Breast epithelium (tissue), 3 donors: ENCODE measurements around the gene TMED6.

Experiments
- CTCF ChIP-seq, 3 donors: fragments of 450-650 bp; IDR thresholded peaks; one replicate each; pipeline ENCODE4 v1.5.1; 2016 to 2017; ENCODE audit warnings: antibody characterized with exemption in 3 of 3, mild to moderate bottlenecking in 3 of 3, moderate library complexity in 3 of 3
- POLR2AphosphoS5 ChIP-seq, 3 donors: sonication (generic); formaldehyde crosslinking; IDR thresholded peaks; one replicate each; pipeline ENCODE4 v1.6.1; 2017; ENCODE audit warnings: antibody characterized with exemption in 3 of 3

DNA sequence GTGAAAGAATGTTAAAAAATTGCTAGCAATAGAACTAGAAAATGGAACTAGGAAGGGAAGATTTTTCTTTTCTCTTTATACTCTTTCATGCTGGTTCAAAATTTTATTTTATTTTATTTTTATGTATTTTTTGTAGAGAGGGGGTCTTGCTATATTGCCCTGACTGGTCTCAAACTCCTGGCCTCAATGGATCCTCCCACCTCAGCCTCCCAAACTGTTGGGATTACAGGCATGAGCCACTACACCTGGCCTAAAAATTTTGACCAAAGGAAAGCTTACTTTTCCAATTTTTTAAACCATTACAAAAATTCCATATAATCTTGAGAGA lies 44.2 kb upstream of the TMED6 start:
- TF ChIP-seq CTCF (IDR thresholded peaks at IDR 0.05) (no peak), POLR2AphosphoS5 (IDR thresholded peaks at IDR 0.05) (no peak)
